HCT116 (cell line): ENCODE measurements around the gene NRP1.

ENCODE experiments used
- ATF3 ChIP-seq: IDR thresholded peaks from 2 replicates; pipeline ENCODE4 v1.6.1; 2012
- CEBPB ChIP-seq: IDR thresholded peaks from 2 replicates; pipeline ENCODE4 v1.6.1; 2012; ENCODE audit warnings: low read depth
- CTCF ChIP-seq, 3 experiments: fragments of 200-600 bp in 1 of 3; sonication (generic) in 1 of 3; IDR thresholded peaks in 2 of 3; conservative IDR thresholded peaks in 1 of 3; 2 replicates each; pipeline ENCODE4 v1.5.1; 2012 to 2017; ENCODE audit warnings: low read depth in 2 of 3, low read length in 2 of 3, antibody characterized with exemption in 1 of 3, borderline replicate concordance in 1 of 3, control low read depth in 1 of 3, mild to moderate bottlenecking in 1 of 3, mixed read lengths in 1 of 3, mixed run types in 1 of 3, moderate library complexity in 1 of 3; ENCODE audit not compliant: insufficient read depth in 1 of 3
- EGR1 ChIP-seq: IDR thresholded peaks from 2 replicates; pipeline ENCODE4 v1.6.1; 2012; ENCODE audit warnings: low read depth
- EZH2 ChIP-seq: fragments of 200-600 bp; sonication (generic); IDR thresholded peaks from 2 replicates; pipeline ENCODE4 v1.6.1; 2017; ENCODE audit warnings: antibody characterized with exemption, mixed run types
- EZH2phosphoT487 ChIP-seq: fragments of 200-600 bp; IDR thresholded peaks from 2 replicates; pipeline ENCODE4 v1.6.1; 2018; ENCODE audit warnings: antibody characterized with exemption, borderline replicate concordance
- POLR2A ChIP-seq: IDR thresholded peaks from 2 replicates; pipeline ENCODE4 v1.7.0; 2011; ENCODE audit warnings: borderline replicate concordance; ENCODE audit not compliant: insufficient read depth, insufficient read length; ENCODE audit errors: extremely low read depth
- POLR2AphosphoS5 ChIP-seq: IDR thresholded peaks from 2 replicates; pipeline ENCODE4 v1.6.1; 2011; ENCODE audit warnings: mild to moderate bottlenecking, low read depth, low read length, moderate library complexity
- RAD21 ChIP-seq: IDR thresholded peaks from 2 replicates; pipeline ENCODE4 v1.6.1; 2012; ENCODE audit warnings: low read depth, mild to moderate bottlenecking
- REST ChIP-seq: IDR thresholded peaks from 2 replicates; pipeline ENCODE4 v1.6.1; 2012; ENCODE audit warnings: low read depth
- SP1 ChIP-seq: IDR thresholded peaks from 2 replicates; pipeline ENCODE4 v1.6.1; 2012; ENCODE audit warnings: low read depth
- YY1 ChIP-seq: IDR thresholded peaks from 2 replicates; pipeline ENCODE4 v1.6.1; 2011; ENCODE audit warnings: low read length, low read depth, moderate library complexity, mild to moderate bottlenecking; ENCODE audit not compliant: insufficient replicate concordance; ENCODE audit errors: extremely low read depth
- ZBTB33 ChIP-seq: IDR thresholded peaks from 2 replicates; pipeline ENCODE4 v1.6.1; 2011; ENCODE audit warnings: mild to moderate bottlenecking, low read length, moderate library complexity; ENCODE audit not compliant: insufficient replicate concordance; ENCODE audit errors: extremely low read depth
- ZNF274 ChIP-seq: fragments of 200-500 bp; sonication (Bioruptor generic); IDR thresholded peaks from 2 replicates; pipeline ENCODE4 v1.6.1; 2014; ENCODE audit warnings: mild to moderate bottlenecking, low read depth, low read length, inconsistent platforms

- TF ChIP-seq RAD21 (no peak), CTCF (IDR thresholded peaks at IDR 0.05 in 2 of 3, conservative IDR thresholded peaks at IDR 0.05 in 1 of 3; ENCODE audit: borderline replicate concordance in 1 of 3, insufficient read depth in 1 of 3, low read depth in 2 of 3, low read length in 2 of 3) (no peak), ZNF274 (no peak), EZH2phosphoT487 (no peak), EGR1 (no peak), REST (no peak), SP1 (no peak), POLR2A (no peak), ATF3 (no peak), CEBPB (no peak), ZBTB33 (no peak), EZH2 (no peak), YY1 (no peak), POLR2AphosphoS5 (no peak)
These were observed 183.1 kb downstream of the NRP1 start for GRCh38 chr10:33151344-33151864.
